Right lobe of liver (tissue), 6 donors: Measurements from ENCODE around the gene CCDC9B. TPM values are rescaled to one million over a fixed set of nuclear protein-coding genes. Genes with fewer than 3 reads are reported as not detected.

ENCODE experiments used
- ATAC-seq, 4 donors: fragments of 200-7000 bp; cut with Tn5 transposase; one replicate each; pipeline ENCODE4 v1.9.1; 2020; ENCODE audit warnings: mild to moderate bottlenecking in 4 of 4, moderate library complexity in 4 of 4
- DNase-seq, 3 donors: peaks; one replicate each; pipeline ENCODE4 v3.0.0-alpha.2; 2020
- H3K27ac ChIP-seq, 3 donors: fragments of 200-600 bp; one replicate each; pipeline ENCODE4 v1.8.0; 2022
- H3K27me3 ChIP-seq, 2 donors: fragments of 200-600 bp; one replicate each; pipeline ENCODE4 v1.8.0; 2022
- H3K36me3 ChIP-seq, 4 donors: fragments of 200-600 bp; sonication (generic) in 1 of 4; one replicate each; pipeline versions ENCODE4 v1.5.1 to v1.8.0; 2017 to 2022; ENCODE audit warnings: control low read depth in 1 of 4
- H3K4me1 ChIP-seq, 4 donors: fragments of 200-600 bp; sonication (generic) in 1 of 4; one replicate each; pipeline versions ENCODE4 v1.5.1 to v1.8.0; 2017 to 2022; ENCODE audit warnings: control low read depth in 1 of 4
- H3K4me3 ChIP-seq, 3 donors: fragments of 200-600 bp; one replicate each; pipeline ENCODE4 v1.8.0; 2022
- H3K9me3 ChIP-seq, 4 donors: fragments of 200-600 bp; sonication (generic) in 1 of 4; one replicate each; pipeline versions ENCODE4 v1.5.1 to v1.8.0; 2017 to 2022; ENCODE audit warnings: control low read depth in 1 of 4
- POLR2A ChIP-seq: fragments of 450-650 bp; IDR thresholded peaks from one replicate; pipeline ENCODE4 v1.6.1; 2017; ENCODE audit warnings: antibody characterized with exemption, mild to moderate bottlenecking
- WGBS: methylation state at CpG from one replicate; pipeline ENCODE4 v1.1.6; 2018; ENCODE audit warnings: low coverage, low lambda C conversion rate; ENCODE audit not compliant: insufficient coverage; ENCODE audit errors: missing lambda C conversion rate; 5-methylcytosine and 5-hydroxymethylcytosine counted together
- intact Hi-C, 2 donors: fragments of 100-400 bp; cut with DNase I; formaldehyde crosslinking; loops; one replicate each; pipeline versions ENCODE4 v1.11.2 to v1.14.1; 2022
- total RNA-seq, 6 experiments: library from RNA; depleted of rRNA in 2 of 6; stranded (reverse); fragments of >200 nt in 2 of 6; fragmentation: NEBNext Ultra II Directional in 3 of 6; extraction: Animal tissue kit (Norgen Biotek cat#: 25700) in 3 of 6; gene quantifications; one replicate each; pipeline versions ENCODE4 v1.1.0 to v1.2.4, GENCODE V29; 2016 to 2023
- TF ChIP-seq, protein P1 (sequence below), 4 donors: fragments of 200-600 bp in 3 of 4; fragments of 450-650 bp in 1 of 4; IDR thresholded peaks; one replicate each; pipeline versions ENCODE4 v1.5.1 to v1.8.0; 2016 to 2022; ENCODE audit warnings: antibody characterized with exemption in 4 of 4, mild to moderate bottlenecking in 2 of 4
- donor health status: DM: no; HTN: yes; CAD: no.
- donor health status: DM: no; HTN: no; CAD: no.
- donor health status: DM: no; HTN: no; CAD: no.
- donor health status: DM: no; HTN: yes; CAD: no.
- donor health status: DM: no; HTN: yes; CAD: no.

The CCDC9B gene
- total RNA-seq, 6 experiments from 2014 or later = 4.2 to 11.9 (median 4.7) TPM

- intact Hi-C loops = no loop called here
- Histone ChIP-seq H3K9me3 (no peaks in the 10 kb centered on the region), H3K4me1 (peaks cover 0 to 17% (median 0%) of the 10 kb centered on the region in 4 donors), H3K4me3 (peak overlapping the region; percentile 22 to 51 (median 40)), H3K36me3 (no peaks in the 10 kb centered on the region), H3K27ac (no peak overlapping the region), H3K27me3 (peaks cover 0 to 27% of the 10 kb centered on the region in 2 donors)
- TF ChIP-seq POLR2A = no peak
- TF ChIP-seq, protein P1, sequence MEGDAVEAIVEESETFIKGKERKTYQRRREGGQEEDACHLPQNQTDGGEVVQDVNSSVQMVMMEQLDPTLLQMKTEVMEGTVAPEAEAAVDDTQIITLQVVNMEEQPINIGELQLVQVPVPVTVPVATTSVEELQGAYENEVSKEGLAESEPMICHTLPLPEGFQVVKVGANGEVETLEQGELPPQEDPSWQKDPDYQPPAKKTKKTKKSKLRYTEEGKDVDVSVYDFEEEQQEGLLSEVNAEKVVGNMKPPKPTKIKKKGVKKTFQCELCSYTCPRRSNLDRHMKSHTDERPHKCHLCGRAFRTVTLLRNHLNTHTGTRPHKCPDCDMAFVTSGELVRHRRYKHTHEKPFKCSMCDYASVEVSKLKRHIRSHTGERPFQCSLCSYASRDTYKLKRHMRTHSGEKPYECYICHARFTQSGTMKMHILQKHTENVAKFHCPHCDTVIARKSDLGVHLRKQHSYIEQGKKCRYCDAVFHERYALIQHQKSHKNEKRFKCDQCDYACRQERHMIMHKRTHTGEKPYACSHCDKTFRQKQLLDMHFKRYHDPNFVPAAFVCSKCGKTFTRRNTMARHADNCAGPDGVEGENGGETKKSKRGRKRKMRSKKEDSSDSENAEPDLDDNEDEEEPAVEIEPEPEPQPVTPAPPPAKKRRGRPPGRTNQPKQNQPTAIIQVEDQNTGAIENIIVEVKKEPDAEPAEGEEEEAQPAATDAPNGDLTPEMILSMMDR (IDR thresholded peaks at IDR 0.05) = no peak
- DNase-seq = no peak
- no CpG with 5 or more reads among the region's 51 CpGs for WGBS
- ATAC-seq = no peak
Measured at GRCh38 chr15:40281801-40282146, 59.0 kb downstream of the CCDC9B start.

Other genes with a start within 250 kb of the CCDC9B start
- 1 to 10 TPM; 1.7 to 7.3 (median 3.4) TPM for gene BMF, start 232.1 kb downstream of the CCDC9B start, total RNA-seq
- gene BUB1B, start 179.9 kb downstream of the CCDC9B start, total RNA-seq = 1 to 10 TPM in 3 of 6 experiments, under 1 TPM in 2, not detected in 1; 0.39 to 1.7 (median 1.2) TPM
- under 1 TPM in 4 of 6 experiments, not detected in 2; 0.05 to 0.19 (median 0.10) TPM for gene PAK6, start 101.9 kb downstream of the CCDC9B start, total RNA-seq
- under 1 TPM in 1 of 6 experiments, not detected in 5; 0.24 TPM for gene ANKRD63, start 57.9 kb downstream of the CCDC9B start, total RNA-seq
- gene PLCB2, start 33.0 kb downstream of the CCDC9B start, total RNA-seq = 10 to 100 TPM in 2 of 6 experiments, 1 to 10 TPM in 4; 5.0 to 18.0 (median 7.2) TPM
- gene INAFM2, start 17.2 kb downstream of the CCDC9B start, total RNA-seq = 1 to 10 TPM; 4.6 to 8.7 (median 5.8) TPM
- gene PHGR1, start 10.1 kb upstream of the CCDC9B start, total RNA-seq = not detected
- gene DISP2, start 17.3 kb upstream of the CCDC9B start, total RNA-seq = under 1 TPM; 0.06 to 0.71 (median 0.16) TPM
- 10 to 100 TPM in 4 of 6 experiments, 1 to 10 TPM in 2; 5.4 to 17.2 (median 11.2) TPM for gene KNSTRN, start 41.8 kb upstream of the CCDC9B start, total RNA-seq
- gene IVD, start 64.9 kb upstream of the CCDC9B start, total RNA-seq = 100 to 1,000 TPM in 3 of 6 experiments, 10 to 100 TPM in 3; 89.7 to 231 (median 122) TPM
- 10 to 100 TPM in 1 of 6 experiments, 1 to 10 TPM in 5; 6.5 to 10.5 (median 9.0) TPM for gene BAHD1, start 100.0 kb upstream of the CCDC9B start, total RNA-seq
- gene CHST14, start 130.0 kb upstream of the CCDC9B start, total RNA-seq = 1 to 10 TPM; 2.9 to 5.7 (median 4.8) TPM
- 10 to 100 TPM in 3 of 6 experiments, 1 to 10 TPM in 3; 6.4 to 12.3 (median 9.9) TPM for gene CCDC32, start 224.1 kb upstream of the CCDC9B start, total RNA-seq
- 1 to 10 TPM; 4.7 to 7.4 (median 6.1) TPM for gene RPUSD2, start 228.4 kb upstream of the CCDC9B start, total RNA-seq